HFF-Myc (cell line): ENCODE data around the gene CACNA1C.

Source experiments
- DNase-seq: peaks from one replicate; pipeline ENCODE4 v3.0.0-alpha.2; 2011; ENCODE audit warnings: low read depth; ENCODE audit errors: extremely low read depth
- H3K4me3 ChIP-seq: replicated peaks from 2 replicates; pipeline ENCODE4 v1.5.1; 2011; ENCODE audit warnings: low read depth, mild to moderate bottlenecking, control low read depth, low read length
- TF ChIP-seq, protein P1 (sequence below): IDR thresholded peaks from 2 replicates; pipeline ENCODE4 v1.5.1; 2012; ENCODE audit warnings: mild to moderate bottlenecking, low read depth, low read length, control low read depth; ENCODE audit errors: missing control alignments

Gene CACNA1C

DNA sequence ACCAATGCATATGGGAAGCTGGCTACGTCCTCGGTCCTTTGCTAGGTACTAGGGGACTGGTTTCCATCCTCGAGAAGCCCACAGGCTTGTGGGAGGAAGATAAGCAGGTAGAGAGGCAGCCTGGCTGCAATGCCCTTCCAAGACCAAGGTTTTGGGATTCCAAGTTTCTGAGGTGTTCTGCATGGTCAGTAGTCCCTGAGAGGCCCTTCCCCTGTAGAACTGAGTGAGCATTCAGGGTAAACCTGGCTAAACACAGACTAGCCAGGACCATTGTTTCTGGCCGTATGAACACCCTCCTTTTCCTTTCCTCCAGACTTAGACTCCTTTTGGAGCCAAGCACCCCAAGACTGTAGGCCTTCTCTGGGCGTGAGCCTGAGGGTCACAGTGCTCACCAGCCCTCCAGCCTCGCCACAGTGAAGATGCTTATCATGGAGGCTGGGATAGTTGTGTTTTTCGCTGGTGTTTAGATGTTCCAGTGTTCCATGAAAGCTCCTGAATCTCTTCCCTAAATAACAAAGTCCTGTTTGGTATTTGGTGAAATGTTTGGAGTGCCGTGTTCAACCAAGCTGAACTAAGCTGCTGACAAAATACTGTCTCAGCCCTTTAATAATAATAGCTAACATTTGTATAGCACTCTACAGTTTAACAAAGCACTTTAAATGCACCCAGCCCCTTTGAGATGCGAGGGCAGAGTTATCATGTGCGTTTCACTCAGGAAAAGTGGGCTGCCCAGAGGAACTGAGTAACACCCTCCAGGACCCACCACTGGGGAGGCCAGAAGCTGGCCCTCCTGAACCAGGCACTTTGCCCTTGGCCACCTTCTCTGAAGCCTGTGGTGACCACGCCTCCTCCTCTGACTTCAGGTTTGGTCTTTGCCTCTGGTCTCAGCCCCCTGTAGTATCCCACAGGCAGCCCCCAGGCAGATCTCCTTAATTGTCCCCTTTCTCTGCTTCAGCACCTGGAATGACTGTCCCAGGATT lies 284.5 kb downstream of the CACNA1C start:
- no peak overlapping the region for H3K4me3 ChIP-seq
- DNase-seq = no peak
- TF ChIP-seq, protein P1, sequence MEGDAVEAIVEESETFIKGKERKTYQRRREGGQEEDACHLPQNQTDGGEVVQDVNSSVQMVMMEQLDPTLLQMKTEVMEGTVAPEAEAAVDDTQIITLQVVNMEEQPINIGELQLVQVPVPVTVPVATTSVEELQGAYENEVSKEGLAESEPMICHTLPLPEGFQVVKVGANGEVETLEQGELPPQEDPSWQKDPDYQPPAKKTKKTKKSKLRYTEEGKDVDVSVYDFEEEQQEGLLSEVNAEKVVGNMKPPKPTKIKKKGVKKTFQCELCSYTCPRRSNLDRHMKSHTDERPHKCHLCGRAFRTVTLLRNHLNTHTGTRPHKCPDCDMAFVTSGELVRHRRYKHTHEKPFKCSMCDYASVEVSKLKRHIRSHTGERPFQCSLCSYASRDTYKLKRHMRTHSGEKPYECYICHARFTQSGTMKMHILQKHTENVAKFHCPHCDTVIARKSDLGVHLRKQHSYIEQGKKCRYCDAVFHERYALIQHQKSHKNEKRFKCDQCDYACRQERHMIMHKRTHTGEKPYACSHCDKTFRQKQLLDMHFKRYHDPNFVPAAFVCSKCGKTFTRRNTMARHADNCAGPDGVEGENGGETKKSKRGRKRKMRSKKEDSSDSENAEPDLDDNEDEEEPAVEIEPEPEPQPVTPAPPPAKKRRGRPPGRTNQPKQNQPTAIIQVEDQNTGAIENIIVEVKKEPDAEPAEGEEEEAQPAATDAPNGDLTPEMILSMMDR = no peak

DNA sequence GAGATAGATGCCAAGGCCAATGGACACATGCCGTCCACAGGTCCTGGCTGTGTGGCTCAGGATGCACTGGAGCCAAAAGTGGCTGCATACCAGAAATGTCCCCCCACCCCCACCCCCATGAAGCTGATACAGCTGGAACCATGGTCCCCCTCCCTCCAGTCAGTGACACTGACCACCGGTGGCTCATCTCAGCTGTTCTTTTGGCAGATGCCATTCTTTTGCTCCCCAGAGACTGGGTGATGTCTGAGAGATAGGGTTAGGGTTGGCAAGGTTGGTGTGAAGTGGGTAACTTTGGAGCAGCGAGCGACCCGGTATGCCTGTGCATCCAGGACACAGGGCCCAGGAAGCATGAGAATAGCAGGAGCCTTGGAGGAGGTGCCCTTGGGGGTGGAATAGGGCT lies 285.6 kb downstream of the CACNA1C start:
- TF ChIP-seq, protein P1 = no peak
- H3K4me3 ChIP-seq = no peak overlapping the region

DNA sequence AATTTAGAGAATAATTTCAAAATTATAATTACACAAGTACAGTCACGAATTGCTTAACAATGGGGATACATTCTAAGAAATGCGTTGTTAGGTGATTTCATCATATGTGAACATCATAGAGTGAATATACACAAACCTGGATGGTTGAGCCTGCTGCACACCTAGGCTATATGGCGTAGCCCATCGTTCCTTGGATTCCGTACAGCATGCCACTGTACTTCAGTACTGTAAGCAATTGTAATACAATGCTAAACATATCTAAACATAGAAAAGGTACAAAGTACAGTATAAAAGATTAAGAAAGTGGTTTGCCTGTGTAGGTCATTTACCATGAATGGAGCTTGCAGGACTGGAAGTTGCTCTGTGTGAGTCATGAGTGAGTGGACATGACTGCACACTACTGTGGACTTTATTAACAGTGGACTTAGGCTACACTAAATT lies 286.2 kb downstream of the CACNA1C start:
- TF ChIP-seq, protein P1 = no peak
- no peak for DNase-seq
- no peak overlapping the region for H3K4me3 ChIP-seq

More for the DNA sequence above, 285.6 kb downstream of the CACNA1C start:
- DNase-seq = no peak

DNA sequence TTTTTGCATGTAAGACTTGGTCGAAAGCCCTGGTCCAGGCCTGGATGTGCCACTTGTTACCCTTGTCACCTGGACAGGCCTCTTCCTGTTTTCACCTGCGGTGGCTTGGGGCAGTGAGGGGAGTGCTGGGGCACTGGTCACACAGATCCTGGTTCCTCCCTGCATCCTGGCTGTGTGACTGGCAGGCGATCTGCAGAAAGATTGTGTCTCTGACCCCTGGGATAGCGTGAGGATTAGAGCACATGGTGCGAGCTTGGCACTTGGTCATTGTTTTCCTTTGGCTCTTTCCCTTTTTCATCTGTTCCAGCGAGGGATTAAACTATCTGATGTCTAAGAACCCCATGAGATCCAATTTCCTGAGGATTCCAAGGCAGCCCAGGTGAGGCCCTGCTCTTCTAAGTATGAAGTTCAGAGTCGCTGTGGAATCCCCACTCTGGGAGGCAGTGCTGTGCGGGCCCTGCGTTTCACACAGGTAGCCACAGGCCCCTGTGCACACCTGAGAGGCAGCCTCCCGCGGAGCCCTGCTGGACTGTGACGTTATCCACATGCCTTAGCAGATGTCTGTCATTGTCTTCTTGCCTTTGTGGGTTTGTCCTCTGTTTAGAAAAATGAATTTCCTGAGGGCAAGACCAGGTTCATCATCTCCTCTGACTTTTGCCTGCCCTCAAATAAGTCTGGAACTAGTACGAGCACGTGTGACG lies 288.4 kb downstream of the CACNA1C start:
- H3K4me3 ChIP-seq = no peak overlapping the region
- TF ChIP-seq, protein P1 = no peak
- no peak for DNase-seq

DNA sequence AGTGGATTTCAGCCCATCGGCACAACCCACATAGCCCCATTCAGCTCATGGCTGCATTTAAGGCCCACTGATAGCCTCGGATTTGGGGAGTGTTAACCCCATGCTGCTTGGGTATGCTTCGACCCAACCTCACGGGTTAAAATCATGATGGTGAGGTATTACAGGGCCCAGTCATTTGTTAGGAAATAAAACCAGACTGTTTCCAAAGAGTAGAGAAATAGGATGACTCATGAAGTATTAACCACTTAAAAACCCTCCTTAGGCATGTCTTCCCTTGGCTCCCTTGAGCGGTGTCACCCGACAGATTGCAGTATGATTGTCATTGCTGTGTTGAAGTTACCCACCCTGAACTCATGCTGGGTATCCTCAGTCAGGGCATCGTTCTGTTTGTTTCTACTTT lies 289.1 kb downstream of the CACNA1C start:
- DNase-seq = peak; percentile 44
- no peak overlapping the region for H3K4me3 ChIP-seq
- TF ChIP-seq, protein P1 = no peak

DNA sequence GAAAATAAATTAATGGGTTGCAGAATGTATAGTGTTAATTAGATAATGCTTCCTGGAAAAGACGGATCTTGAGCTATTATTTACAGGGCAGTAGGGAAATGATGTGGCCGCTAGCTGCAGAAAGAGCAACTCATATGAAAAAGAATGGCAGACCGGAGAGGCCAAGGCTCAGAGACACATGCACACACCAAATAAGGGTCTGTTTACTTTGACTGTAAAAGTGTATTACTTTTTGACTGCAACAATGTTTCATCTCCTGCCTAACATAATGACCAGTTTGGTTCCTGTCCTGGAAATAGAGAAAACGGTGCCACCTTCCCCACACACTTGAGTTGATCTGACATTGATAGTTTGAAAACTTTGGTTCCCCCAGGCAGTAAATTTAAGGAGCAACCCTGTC lies 290.9 kb downstream of the CACNA1C start:
- DNase-seq = no peak
- H3K4me3 ChIP-seq = no peak overlapping the region
- TF ChIP-seq, protein P1 = no peak
